Measurements from ENCODE around the gene SP3.

DNA sequence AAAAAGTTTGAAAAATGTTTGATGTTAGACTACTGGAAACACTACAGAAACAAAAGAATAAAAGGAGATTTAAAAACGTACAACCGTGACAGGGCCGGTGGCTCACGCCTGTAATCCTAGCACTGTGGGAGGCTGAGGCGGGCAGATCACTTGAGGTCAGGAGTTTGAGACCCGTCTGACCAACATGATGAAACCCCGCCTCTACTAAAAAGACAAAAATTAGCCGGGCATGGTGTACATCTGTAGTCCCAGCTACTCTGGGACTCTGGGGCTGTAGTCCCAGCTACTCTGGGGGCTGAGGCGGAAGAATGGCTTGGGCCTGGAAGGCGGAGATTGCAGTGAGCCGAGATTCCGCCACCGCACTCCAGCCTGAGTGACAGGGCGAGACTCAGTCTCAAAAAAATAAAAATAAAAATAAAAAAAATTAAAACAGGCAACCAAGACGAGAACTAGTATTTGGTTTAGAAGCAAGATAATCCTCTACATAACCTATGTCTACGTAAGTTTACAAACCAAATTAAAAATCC lies 5.8 kb downstream of the SP3 start:
- TF ChIP-seq, protein P1, sequence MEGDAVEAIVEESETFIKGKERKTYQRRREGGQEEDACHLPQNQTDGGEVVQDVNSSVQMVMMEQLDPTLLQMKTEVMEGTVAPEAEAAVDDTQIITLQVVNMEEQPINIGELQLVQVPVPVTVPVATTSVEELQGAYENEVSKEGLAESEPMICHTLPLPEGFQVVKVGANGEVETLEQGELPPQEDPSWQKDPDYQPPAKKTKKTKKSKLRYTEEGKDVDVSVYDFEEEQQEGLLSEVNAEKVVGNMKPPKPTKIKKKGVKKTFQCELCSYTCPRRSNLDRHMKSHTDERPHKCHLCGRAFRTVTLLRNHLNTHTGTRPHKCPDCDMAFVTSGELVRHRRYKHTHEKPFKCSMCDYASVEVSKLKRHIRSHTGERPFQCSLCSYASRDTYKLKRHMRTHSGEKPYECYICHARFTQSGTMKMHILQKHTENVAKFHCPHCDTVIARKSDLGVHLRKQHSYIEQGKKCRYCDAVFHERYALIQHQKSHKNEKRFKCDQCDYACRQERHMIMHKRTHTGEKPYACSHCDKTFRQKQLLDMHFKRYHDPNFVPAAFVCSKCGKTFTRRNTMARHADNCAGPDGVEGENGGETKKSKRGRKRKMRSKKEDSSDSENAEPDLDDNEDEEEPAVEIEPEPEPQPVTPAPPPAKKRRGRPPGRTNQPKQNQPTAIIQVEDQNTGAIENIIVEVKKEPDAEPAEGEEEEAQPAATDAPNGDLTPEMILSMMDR (conservative IDR thresholded peaks at IDR 0.05 in 1 of 2, IDR thresholded peaks at IDR 0.05 in 1 of 2; ENCODE audit: extremely low read depth in 1 of 2, insufficient read depth in 1 of 2, low read depth in 1 of 2, low read length in 2 of 2), result no peak
- TF ChIP-seq EZH2 (IDR thresholded peaks at IDR 0.05; ENCODE audit: borderline replicate concordance, low read length), result no peak

Data from mammary epithelial cell (primary cell).